ENCODE data around the gene CFDP1. TPM values are rescaled to one million over a fixed set of nuclear protein-coding genes. Genes with fewer than 3 reads are reported as not detected.

CFDP1 gene
- total RNA-seq, 1 donor from 2014 or later: 45.2 TPM

GRCh38 chr16:75251280-75252048 lies 181.8 kb downstream of the CFDP1 start, which contains the start of gene BCAR1:
TSS of gene BCAR1 (minus strand) at chr16:75251624. CDS start at chr16:75251482, 142 bp downstream.
- DNase-seq (ENCODE audit: low spot score): peak; percentile 90

GRCh38 chr16:75250809-75251279 lies 182.5 kb downstream of the CFDP1 start:
- DNase-seq (ENCODE audit: low spot score): no peak

GRCh38 chr16:75250089-75250808 lies 183.1 kb downstream of the CFDP1 start:
- peak; percentile 68 for DNase-seq (ENCODE audit: low spot score)

- DNase-seq (ENCODE audit: low spot score): no peak
These were observed 183.9 kb downstream of the CFDP1 start for GRCh38 chr16:75249441-75249840.

- DNase-seq (ENCODE audit: low spot score): no peak
These were observed 184.5 kb downstream of the CFDP1 start for GRCh38 chr16:75248536-75249380.

- no peak for DNase-seq (ENCODE audit: low spot score)
These were observed 185.2 kb downstream of the CFDP1 start for GRCh38 chr16:75248142-75248535.

GRCh38 chr16:75247249-75247648 lies 186.1 kb downstream of the CFDP1 start:
- DNase-seq (ENCODE audit: low spot score): no peak

GRCh38 chr16:75246504-75247205 lies 186.6 kb downstream of the CFDP1 start:
- DNase-seq (ENCODE audit: low spot score): no peak

- DNase-seq (ENCODE audit: low spot score): peak; percentile 93
These were observed 188.2 kb downstream of the CFDP1 start for GRCh38 chr16:75244844-75245758.

GRCh38 chr16:75244225-75244809 lies 189.0 kb downstream of the CFDP1 start:
- peak; percentile 64 for DNase-seq (ENCODE audit: low spot score)

Other genes starting within 250 kb of the CFDP1 start
- gene CTRB2, start 226.3 kb downstream of the CFDP1 start, total RNA-seq: 26.7 TPM
- gene CTRB1, start 214.5 kb downstream of the CFDP1 start, total RNA-seq: 15.0 TPM
- 223 TPM for gene BCAR1, start 181.9 kb downstream of the CFDP1 start, total RNA-seq
- 32.1 TPM for gene TMEM170A, start 31.2 kb upstream of the CFDP1 start, total RNA-seq
- 0.20 TPM for gene CHST6, start 61.9 kb upstream of the CFDP1 start, total RNA-seq
- 0.63 TPM for gene CHST5, start 102.6 kb upstream of the CFDP1 start, total RNA-seq
- gene TMEM231, start 122.7 kb upstream of the CFDP1 start, total RNA-seq: 13.9 TPM
- 121 TPM for gene GABARAPL2, start 132.9 kb upstream of the CFDP1 start, total RNA-seq
- gene ADAT1, start 189.8 kb upstream of the CFDP1 start, total RNA-seq: 57.2 TPM
- gene KARS1, start 214.2 kb upstream of the CFDP1 start, total RNA-seq: 80.6 TPM
- 62.2 TPM for gene TERF2IP, start 214.3 kb upstream of the CFDP1 start, total RNA-seq
- gene CPHXL2, start 243.5 kb upstream of the CFDP1 start, total RNA-seq: not detected